GM12878 (cell line): ENCODE data around the gene EPHB1. TPM values are rescaled to one million over a fixed set of nuclear protein-coding genes. Genes with fewer than 3 reads are reported as not detected.

Source experiments
- BCL11A ChIP-seq: IDR thresholded peaks from 2 replicates; pipeline ENCODE4 v1.6.1; 2011; ENCODE audit warnings: low read depth, low read length
- BRCA1 ChIP-seq: IDR thresholded peaks from 2 replicates; pipeline ENCODE4 v1.6.1; 2011; ENCODE audit warnings: low read depth, low read length, improper control_type of control experiment
- CBX5 ChIP-seq: sonication (generic); IDR thresholded peaks from 2 replicates; pipeline ENCODE4 v1.6.1; 2016; ENCODE audit warnings: low read depth, moderate library complexity, mild to moderate bottlenecking, inconsistent platforms
- CHD1 ChIP-seq: IDR thresholded peaks from 2 replicates; pipeline ENCODE4 v1.6.1; 2012; ENCODE audit warnings: low read depth, low read length, improper control_type of control experiment
- FOS ChIP-seq: IDR thresholded peaks from 3 replicates; pipeline ENCODE4 v1.6.1; 2011; ENCODE audit warnings: borderline replicate concordance; ENCODE audit not compliant: insufficient read length; ENCODE audit errors: extremely low read depth
- FOXM1 ChIP-seq: IDR thresholded peaks from 2 replicates; pipeline ENCODE4 v1.6.1; 2012; ENCODE audit warnings: low read depth, mild to moderate bottlenecking, inconsistent platforms, low read length, moderate library complexity
- GATAD2B ChIP-seq: fragments of 450-650 bp; conservative IDR thresholded peaks from 2 replicates; pipeline ENCODE4 v1.6.1; 2017; ENCODE audit warnings: low read depth, mild to moderate bottlenecking, moderate library complexity
- HCFC1 ChIP-seq: fragments of 150-350 bp; IDR thresholded peaks from 2 replicates; pipeline ENCODE4 v1.6.1; 2014; ENCODE audit warnings: low read length
- HDAC2 ChIP-seq: fragments of 200-600 bp; sonication (generic); IDR thresholded peaks from 2 replicates; pipeline ENCODE4 v1.6.1; 2017
- HDGF ChIP-seq: fragments of 450-650 bp; IDR thresholded peaks from 2 replicates; pipeline ENCODE4 v1.6.1; 2016; ENCODE audit warnings: antibody characterized with exemption
- IKZF1 ChIP-seq: fragments of 450-650 bp; conservative IDR thresholded peaks from 2 replicates; pipeline ENCODE4 v1.6.1; 2017; ENCODE audit warnings: antibody characterized with exemption, mild to moderate bottlenecking
- IRF4 ChIP-seq: IDR thresholded peaks from 2 replicates; pipeline ENCODE4 v1.6.1; 2011; ENCODE audit warnings: low read depth, low read length
- JUND ChIP-seq: IDR thresholded peaks from 2 replicates; pipeline ENCODE4 v1.6.1; 2012; ENCODE audit warnings: low read depth, mild to moderate bottlenecking, low read length, improper control_type of control experiment, moderate library complexity
- NR2F1 ChIP-seq: fragments of 450-650 bp; conservative IDR thresholded peaks from 2 replicates; pipeline ENCODE4 v1.6.1; 2017; ENCODE audit warnings: mild to moderate bottlenecking
- PML ChIP-seq: IDR thresholded peaks from 2 replicates; pipeline ENCODE4 v1.6.1; 2012; ENCODE audit warnings: low read length, inconsistent platforms
- RB1 ChIP-seq: fragments of 450-650 bp; formaldehyde crosslinking; IDR thresholded peaks from 2 replicates; pipeline ENCODE4 v1.6.1; 2017; ENCODE audit warnings: mild to moderate bottlenecking, borderline replicate concordance
- RBBP5 ChIP-seq: fragments of 200-600 bp; sonication (generic); conservative IDR thresholded peaks from 2 replicates; pipeline ENCODE4 v1.6.1; 2016
- RCOR1 ChIP-seq: conservative IDR thresholded peaks from 2 replicates; pipeline ENCODE4 v1.6.1; 2012; ENCODE audit warnings: low read depth, low read length, improper control_type of control experiment
- SMC3 ChIP-seq: IDR thresholded peaks from 2 replicates; pipeline ENCODE4 v1.6.1; 2011; ENCODE audit warnings: low read length, improper control_type of control experiment, borderline replicate concordance
- TBL1XR1 ChIP-seq: IDR thresholded peaks from 2 replicates; pipeline ENCODE4 v1.6.1; 2012; ENCODE audit warnings: low read depth, low read length, improper control_type of control experiment
- YBX1 ChIP-seq: fragments of 450-650 bp; IDR thresholded peaks from 2 replicates; pipeline ENCODE4 v1.6.1; 2016; ENCODE audit warnings: antibody characterized with exemption
- ZNF384 ChIP-seq: IDR thresholded peaks from 2 replicates; pipeline ENCODE4 v1.6.1; 2012; ENCODE audit warnings: low read depth, mild to moderate bottlenecking, low read length, improper control_type of control experiment, borderline replicate concordance
- polyA plus RNA-seq, 11 experiments: library from polyadenylated mRNA; depleted of rRNA in 4 of 11; unstranded in 6 of 11; stranded (reverse) in 5 of 11; fragments of >200 nt; fragmentation: Nextera tagmentation in 4 of 11; fragmentation: Illumina TruSeq in 1 of 11; extraction: Ambion mirVana in 4 of 11; extraction: Trizol in 1 of 11; gene quantifications; 1 replicate in 1 of 11; 2 replicates in 10 of 11; pipeline versions ENCODE4 v1.2.1 to v1.2.3, GENCODE V29; 2011 to 2016; ENCODE audit warnings: inconsistent platforms in 2 of 11, missing spikeins in 2 of 11, low read depth in 1 of 11
- total RNA-seq, 4 experiments: library from RNA; depleted of rRNA in 3 of 4; stranded (reverse); fragments of >200 nt in 3 of 4; fragmentation: Illumina TruSeq in 1 of 4; extraction: Trizol in 1 of 4; gene quantifications; 2 replicates each; pipeline versions ENCODE4 v1.2.1 to v1.2.3, GENCODE V29; 2013 to 2021
- TF ChIP-seq, protein P1 (sequence below): IDR thresholded peaks from 2 replicates; pipeline ENCODE4 v1.6.1; 2012; ENCODE audit warnings: low read depth, low read length, improper control_type of control experiment
- TF ChIP-seq, protein P2 (sequence below): fragments of 450-650 bp; IDR thresholded peaks from 2 replicates; pipeline ENCODE4 v1.6.1; 2017; ENCODE audit warnings: mild to moderate bottlenecking
- TF ChIP-seq, protein P3 (sequence below): fragments of 450-650 bp; IDR thresholded peaks from 2 replicates; pipeline ENCODE4 v1.6.1; 2016; ENCODE audit warnings: mild to moderate bottlenecking
- TF ChIP-seq, protein P4 (sequence below): fragments of 450-650 bp; IDR thresholded peaks from 2 replicates; pipeline ENCODE4 v1.6.1; 2017; ENCODE audit warnings: mild to moderate bottlenecking, low read depth, inconsistent platforms; ENCODE audit not compliant: poor library complexity, severe bottlenecking
- TF ChIP-seq, protein P5 (sequence below): fragments of 450-650 bp; IDR thresholded peaks from 2 replicates; pipeline ENCODE4 v1.6.1; 2016; ENCODE audit warnings: mild to moderate bottlenecking

EPHB1 gene
- total and polyA plus RNA-seq, 10 of the 15 experiments (the other 5 are each of a cell fraction or from before 2014, with no cell fraction given), result 0.33 to 23.8 (median 1.2) TPM

DNA sequence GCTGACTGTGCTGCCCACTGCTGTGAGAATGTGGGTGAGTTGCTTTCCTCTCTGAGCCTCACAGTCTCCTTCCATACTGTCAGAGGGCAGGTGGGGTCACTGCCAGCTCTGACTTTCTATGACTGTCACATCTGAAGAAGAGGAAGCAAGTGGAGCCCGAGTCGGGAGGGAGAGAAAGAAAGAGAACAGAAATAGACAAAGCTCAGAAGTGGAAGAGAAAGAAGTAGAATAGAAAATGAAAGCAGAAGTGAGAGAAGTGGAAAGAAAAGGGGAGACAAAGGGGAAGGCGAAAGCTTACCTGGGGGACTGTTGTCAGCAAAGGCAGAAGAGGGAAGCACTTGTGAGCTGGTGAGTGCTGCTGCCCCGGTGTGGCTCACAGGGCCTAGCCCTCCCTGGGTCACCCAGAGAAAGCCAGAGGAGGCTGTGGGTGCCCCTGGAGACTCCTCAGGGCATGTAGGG is 57.9 kb downstream of the EPHB1 start (continued):
- TF ChIP-seq, protein P1, sequence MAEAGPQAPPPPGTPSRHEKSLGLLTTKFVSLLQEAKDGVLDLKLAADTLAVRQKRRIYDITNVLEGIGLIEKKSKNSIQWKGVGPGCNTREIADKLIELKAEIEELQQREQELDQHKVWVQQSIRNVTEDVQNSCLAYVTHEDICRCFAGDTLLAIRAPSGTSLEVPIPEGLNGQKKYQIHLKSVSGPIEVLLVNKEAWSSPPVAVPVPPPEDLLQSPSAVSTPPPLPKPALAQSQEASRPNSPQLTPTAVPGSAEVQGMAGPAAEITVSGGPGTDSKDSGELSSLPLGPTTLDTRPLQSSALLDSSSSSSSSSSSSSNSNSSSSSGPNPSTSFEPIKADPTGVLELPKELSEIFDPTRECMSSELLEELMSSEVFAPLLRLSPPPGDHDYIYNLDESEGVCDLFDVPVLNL, result no peak
- TF ChIP-seq IRF4, result peak; percentile 84
- TF ChIP-seq, protein P2, sequence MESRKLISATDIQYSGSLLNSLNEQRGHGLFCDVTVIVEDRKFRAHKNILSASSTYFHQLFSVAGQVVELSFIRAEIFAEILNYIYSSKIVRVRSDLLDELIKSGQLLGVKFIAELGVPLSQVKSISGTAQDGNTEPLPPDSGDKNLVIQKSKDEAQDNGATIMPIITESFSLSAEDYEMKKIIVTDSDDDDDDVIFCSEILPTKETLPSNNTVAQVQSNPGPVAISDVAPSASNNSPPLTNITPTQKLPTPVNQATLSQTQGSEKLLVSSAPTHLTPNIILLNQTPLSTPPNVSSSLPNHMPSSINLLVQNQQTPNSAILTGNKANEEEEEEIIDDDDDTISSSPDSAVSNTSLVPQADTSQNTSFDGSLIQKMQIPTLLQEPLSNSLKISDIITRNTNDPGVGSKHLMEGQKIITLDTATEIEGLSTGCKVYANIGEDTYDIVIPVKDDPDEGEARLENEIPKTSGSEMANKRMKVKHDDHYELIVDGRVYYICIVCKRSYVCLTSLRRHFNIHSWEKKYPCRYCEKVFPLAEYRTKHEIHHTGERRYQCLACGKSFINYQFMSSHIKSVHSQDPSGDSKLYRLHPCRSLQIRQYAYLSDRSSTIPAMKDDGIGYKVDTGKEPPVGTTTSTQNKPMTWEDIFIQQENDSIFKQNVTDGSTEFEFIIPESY, result no peak
- peak; percentile 46; the same call in 1 of the 2 replicates for TF ChIP-seq BCL11A
- no peak for TF ChIP-seq ZNF384
- TF ChIP-seq HDAC2, result no peak
- peak; percentile 92 for TF ChIP-seq IKZF1
- TF ChIP-seq PML, result no peak
- no peak for TF ChIP-seq YBX1
- no peak for TF ChIP-seq BRCA1
- TF ChIP-seq, protein P3, sequence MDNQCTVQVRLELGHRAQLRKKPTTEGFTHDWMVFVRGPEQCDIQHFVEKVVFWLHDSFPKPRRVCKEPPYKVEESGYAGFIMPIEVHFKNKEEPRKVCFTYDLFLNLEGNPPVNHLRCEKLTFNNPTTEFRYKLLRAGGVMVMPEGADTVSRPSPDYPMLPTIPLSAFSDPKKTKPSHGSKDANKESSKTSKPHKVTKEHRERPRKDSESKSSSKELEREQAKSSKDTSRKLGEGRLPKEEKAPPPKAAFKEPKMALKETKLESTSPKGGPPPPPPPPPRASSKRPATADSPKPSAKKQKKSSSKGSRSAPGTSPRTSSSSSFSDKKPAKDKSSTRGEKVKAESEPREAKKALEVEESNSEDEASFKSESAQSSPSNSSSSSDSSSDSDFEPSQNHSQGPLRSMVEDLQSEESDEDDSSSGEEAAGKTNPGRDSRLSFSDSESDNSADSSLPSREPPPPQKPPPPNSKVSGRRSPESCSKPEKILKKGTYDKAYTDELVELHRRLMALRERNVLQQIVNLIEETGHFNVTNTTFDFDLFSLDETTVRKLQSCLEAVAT, result peak; percentile 83
- TF ChIP-seq, protein P4, sequence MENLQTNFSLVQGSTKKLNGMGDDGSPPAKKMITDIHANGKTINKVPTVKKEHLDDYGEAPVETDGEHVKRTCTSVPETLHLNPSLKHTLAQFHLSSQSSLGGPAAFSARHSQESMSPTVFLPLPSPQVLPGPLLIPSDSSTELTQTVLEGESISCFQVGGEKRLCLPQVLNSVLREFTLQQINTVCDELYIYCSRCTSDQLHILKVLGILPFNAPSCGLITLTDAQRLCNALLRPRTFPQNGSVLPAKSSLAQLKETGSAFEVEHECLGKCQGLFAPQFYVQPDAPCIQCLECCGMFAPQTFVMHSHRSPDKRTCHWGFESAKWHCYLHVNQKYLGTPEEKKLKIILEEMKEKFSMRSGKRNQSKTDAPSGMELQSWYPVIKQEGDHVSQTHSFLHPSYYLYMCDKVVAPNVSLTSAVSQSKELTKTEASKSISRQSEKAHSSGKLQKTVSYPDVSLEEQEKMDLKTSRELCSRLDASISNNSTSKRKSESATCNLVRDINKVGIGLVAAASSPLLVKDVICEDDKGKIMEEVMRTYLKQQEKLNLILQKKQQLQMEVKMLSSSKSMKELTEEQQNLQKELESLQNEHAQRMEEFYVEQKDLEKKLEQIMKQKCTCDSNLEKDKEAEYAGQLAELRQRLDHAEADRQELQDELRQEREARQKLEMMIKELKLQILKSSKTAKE, result peak; percentile 79
- no peak for TF ChIP-seq HCFC1
- no peak for TF ChIP-seq RBBP5
- TF ChIP-seq FOXM1, result no peak
- peak; percentile 49; the same call in 1 of the 2 replicates for TF ChIP-seq CBX5
- peak; percentile 93 for TF ChIP-seq HDGF
- peak; percentile 92 for TF ChIP-seq NR2F1
- no peak for TF ChIP-seq RB1
- TF ChIP-seq, protein P5, sequence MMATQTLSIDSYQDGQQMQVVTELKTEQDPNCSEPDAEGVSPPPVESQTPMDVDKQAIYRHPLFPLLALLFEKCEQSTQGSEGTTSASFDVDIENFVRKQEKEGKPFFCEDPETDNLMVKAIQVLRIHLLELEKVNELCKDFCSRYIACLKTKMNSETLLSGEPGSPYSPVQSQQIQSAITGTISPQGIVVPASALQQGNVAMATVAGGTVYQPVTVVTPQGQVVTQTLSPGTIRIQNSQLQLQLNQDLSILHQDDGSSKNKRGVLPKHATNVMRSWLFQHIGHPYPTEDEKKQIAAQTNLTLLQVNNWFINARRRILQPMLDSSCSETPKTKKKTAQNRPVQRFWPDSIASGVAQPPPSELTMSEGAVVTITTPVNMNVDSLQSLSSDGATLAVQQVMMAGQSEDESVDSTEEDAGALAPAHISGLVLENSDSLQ, result peak; percentile 74
- 0 out of 2 replicates have a peak, but pooled peaks have one; percentile 39 for TF ChIP-seq RCOR1
- TF ChIP-seq GATAD2B, result peak; percentile 43; the same call in 1 of the 2 replicates
- TF ChIP-seq TBL1XR1, result 0 out of 2 replicates have a peak, but pooled peaks have one; percentile 24
- peak; percentile 36; the same call in 1 of the 2 replicates for TF ChIP-seq SMC3
- TF ChIP-seq FOS, result no peak
- no peak for TF ChIP-seq JUND
- TF ChIP-seq CHD1, result no peak
